K562 (cell line): ENCODE measurements around the gene RTP3. TPM values are rescaled to one million over a fixed set of nuclear protein-coding genes. Genes with fewer than 3 reads are reported as not detected.
A peak's percentile ranks its signal among the peaks of the same experiment; 100 is the strongest.

Experiments
- ESRRA ChIP-seq: fragments of 450-650 bp; IDR thresholded peaks from 2 replicates; pipeline ENCODE4 v1.6.1; 2014; ENCODE audit warnings: low read depth, mild to moderate bottlenecking, moderate library complexity, borderline replicate concordance
- FOSL1 ChIP-seq: fragments of 200-800 bp; sonication (Bioruptor generic); conservative IDR thresholded peaks from 2 replicates; pipeline ENCODE4 v1.6.1; 2016; ENCODE audit warnings: missing genetic modification characterization, missing compliant biosample characterization
- HMBOX1 ChIP-seq: sonication (generic); IDR thresholded peaks from 2 replicates; pipeline ENCODE4 v1.6.1; 2016
- KAT7 ChIP-seq: sonication (generic); formaldehyde crosslinking; IDR thresholded peaks from 2 replicates; pipeline ENCODE4 v1.8.0; 2022; ENCODE audit warnings: missing genetic modification reagents, mild to moderate bottlenecking, borderline replicate concordance
- MTA1 ChIP-seq: fragments of 450-650 bp; IDR thresholded peaks from 2 replicates; pipeline ENCODE4 v1.6.1; 2017; ENCODE audit warnings: borderline replicate concordance
- PRPF4 ChIP-seq: fragments of 200-400 bp; formaldehyde crosslinking; IDR thresholded peaks from one replicate; pipeline ENCODE4 v1.6.1; 2017; ENCODE audit warnings: low read length, low read depth, mild to moderate bottlenecking; ENCODE audit not compliant: insufficient read depth, poor library complexity, severe bottlenecking
- SIRT6 ChIP-seq: IDR thresholded peaks from one replicate; pipeline ENCODE4 v1.6.1; 2012; ENCODE audit warnings: low read depth, mild to moderate bottlenecking, control low read depth, inconsistent platforms, low read length, moderate library complexity
- ZNF318 ChIP-seq, 2 experiments: fragments of 450-650 bp; IDR thresholded peaks; 2 replicates each; pipeline ENCODE4 v1.6.1; 2016; ENCODE audit warnings: mild to moderate bottlenecking in 2 of 2, borderline replicate concordance in 1 of 2, low read depth in 1 of 2, moderate library complexity in 1 of 2
- ZNF551 ChIP-seq: fragments of 250-450 bp; sonication (Bioruptor Pico); IDR thresholded peaks from 2 replicates; pipeline ENCODE4 v1.5.0; 2021; ENCODE audit warnings: mild to moderate bottlenecking, moderate library complexity
- polyA plus RNA-seq, 8 experiments: library from polyadenylated mRNA; depleted of rRNA in 4 of 8; stranded (reverse) in 5 of 8; unstranded in 3 of 8; fragments of >200 nt; fragmentation: Nextera tagmentation in 2 of 8; fragmentation: Illumina TruSeq in 1 of 8; extraction: Ambion mirVana in 2 of 8; extraction: Trizol in 1 of 8; gene quantifications; 2 replicates each; pipeline versions ENCODE4 v1.2.1 to v1.2.3, GENCODE V29; 2011 to 2014; ENCODE audit warnings: inconsistent platforms in 1 of 8, missing spikeins in 1 of 8
- total RNA-seq, 7 experiments: library from RNA; depleted of rRNA in 6 of 7; stranded (reverse); fragments of >200 nt in 6 of 7; fragmentation: Illumina TruSeq in 2 of 7; extraction: Trizol in 2 of 7; gene quantifications; 2 replicates each; pipeline versions ENCODE4 v1.2.1 to v1.2.3, GENCODE V29; 2011 to 2021; ENCODE audit warnings: low replicate concordance in 1 of 7
- TF ChIP-seq, protein P1 (sequence below), 2 experiments: fragments of 450-650 bp; IDR thresholded peaks; 2 replicates each; pipeline ENCODE4 v1.6.1; 2016
- TF ChIP-seq, protein P2 (sequence below), 2 experiments: fragments of 450-650 bp; conservative IDR thresholded peaks; 2 replicates each; pipeline ENCODE4 v1.6.1; 2017; ENCODE audit warnings: mild to moderate bottlenecking in 2 of 2, moderate library complexity in 2 of 2

The RTP3 gene
- total and polyA plus RNA-seq, 9 of the 15 experiments (the other 6 are each of a cell fraction or from before 2014, with no cell fraction given): not detected

- TF ChIP-seq ZNF318 (IDR thresholded peaks at IDR 0.05; ENCODE audit: borderline replicate concordance in 1 of 2, low read depth in 1 of 2) (peak in 1 of 2 experiments; percentile 91; a peak in 3 of 4 replicates), FOSL1 (tag) (peak; percentile 94), PRPF4 (no peak), ZNF551 (no peak), SIRT6 (no peak), HMBOX1 (0 out of 2 replicates have a peak, but pooled peaks have one; percentile 80), KAT7 (CRISPR knock-in tag) (no peak), MTA1 (peak; percentile 94), ESRRA (peak; percentile 40; the same call in 1 of the 2 replicates)
- TF ChIP-seq, protein P1, sequence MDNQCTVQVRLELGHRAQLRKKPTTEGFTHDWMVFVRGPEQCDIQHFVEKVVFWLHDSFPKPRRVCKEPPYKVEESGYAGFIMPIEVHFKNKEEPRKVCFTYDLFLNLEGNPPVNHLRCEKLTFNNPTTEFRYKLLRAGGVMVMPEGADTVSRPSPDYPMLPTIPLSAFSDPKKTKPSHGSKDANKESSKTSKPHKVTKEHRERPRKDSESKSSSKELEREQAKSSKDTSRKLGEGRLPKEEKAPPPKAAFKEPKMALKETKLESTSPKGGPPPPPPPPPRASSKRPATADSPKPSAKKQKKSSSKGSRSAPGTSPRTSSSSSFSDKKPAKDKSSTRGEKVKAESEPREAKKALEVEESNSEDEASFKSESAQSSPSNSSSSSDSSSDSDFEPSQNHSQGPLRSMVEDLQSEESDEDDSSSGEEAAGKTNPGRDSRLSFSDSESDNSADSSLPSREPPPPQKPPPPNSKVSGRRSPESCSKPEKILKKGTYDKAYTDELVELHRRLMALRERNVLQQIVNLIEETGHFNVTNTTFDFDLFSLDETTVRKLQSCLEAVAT (IDR thresholded peaks at IDR 0.05): peak; percentile 11 to 50; a peak in 1 of 4 replicates
- TF ChIP-seq, protein P2, sequence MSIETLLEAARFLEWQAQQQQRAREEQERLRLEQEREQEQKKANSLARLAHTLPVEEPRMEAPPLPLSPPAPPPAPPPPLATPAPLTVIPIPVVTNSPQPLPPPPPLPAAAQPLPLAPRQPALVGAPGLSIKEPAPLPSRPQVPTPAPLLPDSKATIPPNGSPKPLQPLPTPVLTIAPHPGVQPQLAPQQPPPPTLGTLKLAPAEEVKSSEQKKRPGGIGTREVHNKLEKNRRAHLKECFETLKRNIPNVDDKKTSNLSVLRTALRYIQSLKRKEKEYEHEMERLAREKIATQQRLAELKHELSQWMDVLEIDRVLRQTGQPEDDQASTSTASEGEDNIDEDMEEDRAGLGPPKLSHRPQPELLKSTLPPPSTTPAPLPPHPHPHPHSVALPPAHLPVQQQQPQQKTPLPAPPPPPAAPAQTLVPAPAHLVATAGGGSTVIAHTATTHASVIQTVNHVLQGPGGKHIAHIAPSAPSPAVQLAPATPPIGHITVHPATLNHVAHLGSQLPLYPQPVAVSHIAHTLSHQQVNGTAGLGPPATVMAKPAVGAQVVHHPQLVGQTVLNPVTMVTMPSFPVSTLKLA (conservative IDR thresholded peaks at IDR 0.05): peak; percentile 70 to 87
Measured at GRCh38 chr3:46508850-46509591, 11.2 kb downstream of the RTP3 start (continued).
